LNCAP (cell line): ENCODE results near the gene ANKRD49.

Experiments
- CTCF ChIP-seq: fragments of 450-650 bp; IDR thresholded peaks from 2 replicates; pipeline ENCODE4 v1.5.1; 2017; ENCODE audit warnings: mild to moderate bottlenecking

The ANKRD49 gene

GRCh38 chr11:94493281-94494125 lies at the start of gene ANKRD49, which contains the start of gene MRE11:
ANKRD49 (plus strand) TSS chr11:94493984; CDS start chr11:94496694, 2,710 bp downstream.
MRE11 (minus strand) TSS chr11:94493844; CDS start chr11:94492801, 1,043 bp downstream.
- no peak for TF ChIP-seq CTCF

- no peak for TF ChIP-seq CTCF
Observed at GRCh38 chr11:94445641-94446040, 48.1 kb upstream of the ANKRD49 start.

- TF ChIP-seq CTCF, result no peak
Observed at GRCh38 chr11:94447149-94447548, 46.6 kb upstream of the ANKRD49 start.

GRCh38 chr11:94449029-94449428 lies 44.8 kb upstream of the ANKRD49 start:
- no peak for TF ChIP-seq CTCF

GRCh38 chr11:94449437-94449836 lies 44.3 kb upstream of the ANKRD49 start:
- TF ChIP-seq CTCF, result no peak

GRCh38 chr11:94450048-94450447 lies 43.7 kb upstream of the ANKRD49 start:
- no peak for TF ChIP-seq CTCF

GRCh38 chr11:94452988-94453387 lies 40.8 kb upstream of the ANKRD49 start:
- TF ChIP-seq CTCF, result no peak
